GM21717 (cell line): ENCODE results near the gene MACF1.

ENCODE experiments used
- ATAC-seq: cut with Tn5 transposase; IDR thresholded peaks from one replicate; pipeline ENCODE4 v1.9.1; 2021; ENCODE audit warnings: mild to moderate bottlenecking, moderate library complexity; ENCODE audit not compliant: unreplicated experiment

The MACF1 gene

GRCh38 chr1:39293375-39294070 is 89.0 kb downstream of the MACF1 start:
- ATAC-seq = no peak

- ATAC-seq = no peak
Observed at GRCh38 chr1:39294531-39294930, 90.0 kb downstream of the MACF1 start.

GRCh38 chr1:39295901-39296300 is 91.4 kb downstream of the MACF1 start:
- ATAC-seq = no peak

GRCh38 chr1:39297551-39297950 is 93.1 kb downstream of the MACF1 start:
- no peak for ATAC-seq

- no peak for ATAC-seq
Observed at GRCh38 chr1:39301606-39302005, 97.1 kb downstream of the MACF1 start.

- ATAC-seq = no peak
Observed at GRCh38 chr1:39305555-39305954, 101.1 kb downstream of the MACF1 start.

- no peak for ATAC-seq
Observed at GRCh38 chr1:39310015-39310414, 105.5 kb downstream of the MACF1 start.

GRCh38 chr1:39310691-39311090 is 106.2 kb downstream of the MACF1 start:
- ATAC-seq = no peak

- ATAC-seq = no peak
Observed at GRCh38 chr1:39317111-39317510, 112.6 kb downstream of the MACF1 start.

GRCh38 chr1:39317910-39318633 is 113.6 kb downstream of the MACF1 start:
- no peak for ATAC-seq

- no peak for ATAC-seq
Observed at GRCh38 chr1:39321979-39322378, 117.5 kb downstream of the MACF1 start.

- no peak for ATAC-seq
Observed at GRCh38 chr1:39322431-39322830, 117.9 kb downstream of the MACF1 start.

- no peak for ATAC-seq
Observed at GRCh38 chr1:39324888-39325287, 120.4 kb downstream of the MACF1 start.

- ATAC-seq = no peak
Observed at GRCh38 chr1:39326836-39327235, 122.3 kb downstream of the MACF1 start.

GRCh38 chr1:39328095-39328494 is 123.6 kb downstream of the MACF1 start:
- no peak for ATAC-seq

GRCh38 chr1:39328586-39329121 is 124.2 kb downstream of the MACF1 start:
- no peak for ATAC-seq

GRCh38 chr1:39331647-39332046 is 127.2 kb downstream of the MACF1 start:
- no peak for ATAC-seq

- ATAC-seq = no peak
Observed at GRCh38 chr1:39332291-39332690, 127.8 kb downstream of the MACF1 start.

- ATAC-seq = no peak
Observed at GRCh38 chr1:39332828-39333227, 128.3 kb downstream of the MACF1 start.

- no peak for ATAC-seq
Observed at GRCh38 chr1:39333296-39333695, 128.8 kb downstream of the MACF1 start.

- ATAC-seq = no peak
Observed at GRCh38 chr1:39335216-39335615, 130.7 kb downstream of the MACF1 start.

GRCh38 chr1:39337067-39337466 is 132.6 kb downstream of the MACF1 start:
- ATAC-seq = no peak
